IPS-15b (cell line): Measurements from ENCODE around the gene MUC5B.
"Not testable (repeated sequence)": the region's sequence is repeated elsewhere in the genome, so short reads cannot be mapped to it uniquely, and the experiment has no call there.

Experiments
- H3K27me3 ChIP-seq: one replicate; pipeline ENCODE4 v1.6.1; 2013; ENCODE audit warnings: low read length; ENCODE audit not compliant: control insufficient read depth, insufficient read depth
- H3K36me3 ChIP-seq: one replicate; pipeline ENCODE4 v1.6.1; 2013; ENCODE audit warnings: low read length; ENCODE audit not compliant: control insufficient read depth, insufficient read depth
- H3K4me1 ChIP-seq: one replicate; pipeline ENCODE4 v1.6.1; 2013; ENCODE audit warnings: mild to moderate bottlenecking, low read length; ENCODE audit not compliant: control insufficient read depth, insufficient read depth
- H3K4me3 ChIP-seq: one replicate; pipeline ENCODE4 v1.5.1; 2013; ENCODE audit warnings: low read depth, low read length
- H3K9ac ChIP-seq: one replicate; pipeline ENCODE4 v1.6.1; 2013; ENCODE audit warnings: low read depth, mild to moderate bottlenecking, low read length
- H3K9me3 ChIP-seq: one replicate; pipeline ENCODE4 v1.6.1; 2013; ENCODE audit warnings: mild to moderate bottlenecking, low read length; ENCODE audit not compliant: control insufficient read depth, insufficient read depth

Gene MUC5B

DNA sequence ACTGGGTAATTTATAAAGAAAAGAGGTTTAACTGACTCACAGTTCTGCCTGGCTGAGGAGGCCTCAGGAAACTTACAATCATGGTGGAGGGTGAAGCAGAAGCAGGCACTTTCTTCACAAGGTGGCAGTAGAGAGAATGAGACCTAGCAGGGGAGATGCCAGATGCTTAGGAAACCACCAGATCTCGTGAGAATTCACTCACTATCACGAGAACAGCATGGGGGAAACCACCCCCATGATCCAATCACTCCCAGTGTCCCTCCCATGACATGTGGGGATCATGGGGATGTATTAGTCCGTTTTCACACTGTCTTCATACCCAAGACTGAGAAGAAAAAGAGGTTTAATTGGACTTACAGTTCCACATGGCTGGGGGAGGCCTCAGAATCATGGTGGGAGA, 41.6 kb downstream of the MUC5B start:
- not testable (repeated sequence) for H3K4me3 ChIP-seq, H3K9ac ChIP-seq, H3K36me3 ChIP-seq, H3K4me1 ChIP-seq, H3K9me3 ChIP-seq, H3K27me3 ChIP-seq

DNA sequence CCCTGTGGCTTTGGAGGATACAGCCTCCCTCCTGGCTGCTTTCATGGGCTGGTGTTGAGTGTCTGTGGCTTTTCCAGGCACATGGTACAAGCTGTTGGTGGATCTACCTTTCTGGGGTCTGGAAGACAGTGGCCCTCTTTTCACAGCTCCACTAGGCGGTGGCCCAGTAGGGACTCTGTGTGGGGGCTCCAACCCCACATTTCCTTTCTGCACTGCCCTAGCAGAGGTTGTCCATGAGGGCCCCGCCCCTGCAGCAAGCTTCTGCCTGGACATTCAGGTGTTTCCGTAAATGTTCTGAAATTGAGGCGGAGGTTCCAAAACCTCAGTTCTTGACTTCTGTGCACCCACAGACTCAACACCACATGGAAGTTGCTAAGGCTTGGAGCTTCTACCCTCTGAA, 42.6 kb downstream of the MUC5B start:
- not testable (repeated sequence) for H3K4me3 ChIP-seq, H3K4me1 ChIP-seq, H3K36me3 ChIP-seq, H3K9ac ChIP-seq, H3K27me3 ChIP-seq, H3K9me3 ChIP-seq

GRCh38 chr11:1266976-1267375, 44.1 kb downstream of the MUC5B start:
- not testable (repeated sequence) for H3K27me3 ChIP-seq, H3K4me1 ChIP-seq, H3K4me3 ChIP-seq, H3K9me3 ChIP-seq, H3K9ac ChIP-seq, H3K36me3 ChIP-seq

GRCh38 chr11:1267441-1268100, 44.7 kb downstream of the MUC5B start:
- H3K9ac ChIP-seq: no peak overlapping the region
- H3K36me3 ChIP-seq: no peaks in the 10 kb centered on the region
- no peaks in the 10 kb centered on the region for H3K4me1 ChIP-seq
- peaks cover 3% of the 10 kb centered on the region for H3K9me3 ChIP-seq
- H3K4me3 ChIP-seq: no peak overlapping the region
- H3K27me3 ChIP-seq: no peaks in the 10 kb centered on the region

GRCh38 chr11:1269957-1270356, 47.1 kb downstream of the MUC5B start:
- Histone ChIP-seq H3K9ac (no peak overlapping the region), H3K4me1 (no peaks in the 10 kb centered on the region), H3K9me3 (peaks cover 3% of the 10 kb centered on the region), H3K4me3 (no peak overlapping the region), H3K27me3 (no peaks in the 10 kb centered on the region), H3K36me3 (no peaks in the 10 kb centered on the region)

DNA sequence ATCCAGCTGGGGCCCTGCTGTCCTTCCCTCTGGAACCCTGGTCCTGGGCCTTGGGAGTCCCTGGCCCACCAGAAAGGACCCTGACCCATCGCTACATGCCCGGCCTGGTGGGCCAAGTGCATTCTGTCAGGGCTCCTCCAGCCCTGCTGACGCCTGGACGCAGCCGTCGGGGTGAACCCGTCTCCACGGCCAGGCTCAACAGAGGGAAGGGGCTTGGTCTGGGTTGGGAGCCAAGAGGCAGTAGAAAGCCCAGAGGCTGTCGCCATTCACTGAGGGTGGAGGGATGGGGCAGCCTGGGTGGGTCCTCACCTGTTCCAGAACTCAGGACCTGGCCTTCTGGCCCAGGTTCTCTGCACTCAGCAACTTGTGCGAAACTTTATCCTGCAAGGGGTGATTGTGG, 47.6 kb downstream of the MUC5B start:
- Histone ChIP-seq H3K9me3 (peaks cover 3% of the 10 kb centered on the region), H3K4me3 (no peak overlapping the region), H3K36me3 (no peaks in the 10 kb centered on the region), H3K4me1 (no peaks in the 10 kb centered on the region), H3K27me3 (no peaks in the 10 kb centered on the region), H3K9ac (no peak overlapping the region)

- H3K4me1 ChIP-seq: no peaks in the 10 kb centered on the region
- H3K9ac ChIP-seq: no peak overlapping the region
These were observed 48.1 kb downstream of the MUC5B start for GRCh38 chr11:1271002-1271401.

GRCh38 chr11:1271406-1271805, 48.5 kb downstream of the MUC5B start:
- no peak overlapping the region for H3K9ac ChIP-seq

More at GRCh38 chr11:1271002-1271401, 48.1 kb downstream of the MUC5B start:
- H3K9me3 ChIP-seq: no peaks in the 10 kb centered on the region
- H3K4me3 ChIP-seq: no peak overlapping the region
- no peaks in the 10 kb centered on the region for H3K27me3 ChIP-seq
- H3K36me3 ChIP-seq: peaks cover 4% of the 10 kb centered on the region

DNA sequence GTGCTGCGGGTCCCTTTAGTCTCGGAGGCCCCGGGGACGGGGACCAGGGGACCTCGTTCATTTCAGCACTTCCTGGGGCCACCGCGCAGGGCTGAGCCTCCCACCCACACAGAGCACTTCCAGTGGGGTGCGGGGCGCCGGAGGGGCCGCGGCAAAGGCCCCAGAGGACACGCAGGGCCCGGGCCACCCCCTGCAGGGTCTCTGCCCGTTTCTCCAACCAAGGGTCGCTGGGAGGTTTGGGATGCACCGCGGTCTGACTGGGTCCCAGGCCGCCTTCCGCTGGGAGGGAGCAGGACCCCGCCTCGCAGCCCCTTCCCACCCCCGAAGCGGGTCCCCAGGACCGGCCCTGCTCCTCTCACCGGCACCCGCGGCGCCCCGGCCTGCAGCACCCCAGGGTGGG, 49.1 kb downstream of the MUC5B start:
- Histone ChIP-seq H3K27me3 (no peaks in the 10 kb centered on the region), H3K4me1 (no peaks in the 10 kb centered on the region), H3K9ac (no peak overlapping the region), H3K4me3 (no peak overlapping the region), H3K9me3 (no peaks in the 10 kb centered on the region), H3K36me3 (peaks cover 13% of the 10 kb centered on the region)

More at GRCh38 chr11:1271406-1271805, 48.5 kb downstream of the MUC5B start:
- no peak overlapping the region for H3K4me3 ChIP-seq
- H3K4me1 ChIP-seq: no peaks in the 10 kb centered on the region
- peaks cover 8% of the 10 kb centered on the region for H3K36me3 ChIP-seq
- no peaks in the 10 kb centered on the region for H3K27me3 ChIP-seq
- H3K9me3 ChIP-seq: no peaks in the 10 kb centered on the region

DNA sequence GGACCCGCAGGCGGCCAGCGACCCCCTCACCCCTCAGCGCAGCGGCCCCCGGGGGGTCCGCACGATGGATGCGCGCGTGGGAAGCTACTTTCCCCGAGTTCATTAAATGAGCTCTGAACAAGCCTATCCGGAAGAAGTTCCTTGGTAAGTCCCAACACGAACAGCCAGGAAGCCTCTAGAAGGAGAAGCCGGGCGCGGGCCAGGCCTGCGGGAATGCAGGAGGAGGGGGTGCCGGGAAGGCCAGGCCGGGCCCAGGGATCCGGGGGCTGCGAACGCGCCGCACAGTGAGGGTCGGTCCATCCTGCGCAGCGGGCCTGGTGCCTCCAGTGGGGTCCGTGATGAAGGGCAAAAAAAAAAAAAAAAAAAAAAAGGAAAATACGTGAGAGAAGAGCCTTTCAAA, 49.7 kb downstream of the MUC5B start:
- H3K36me3 ChIP-seq: peaks cover 13% of the 10 kb centered on the region
- no peaks in the 10 kb centered on the region for H3K4me1 ChIP-seq
- H3K4me3 ChIP-seq: no peak overlapping the region
- no peaks in the 10 kb centered on the region for H3K27me3 ChIP-seq
- H3K9ac ChIP-seq: no peak overlapping the region
- no peaks in the 10 kb centered on the region for H3K9me3 ChIP-seq

DNA sequence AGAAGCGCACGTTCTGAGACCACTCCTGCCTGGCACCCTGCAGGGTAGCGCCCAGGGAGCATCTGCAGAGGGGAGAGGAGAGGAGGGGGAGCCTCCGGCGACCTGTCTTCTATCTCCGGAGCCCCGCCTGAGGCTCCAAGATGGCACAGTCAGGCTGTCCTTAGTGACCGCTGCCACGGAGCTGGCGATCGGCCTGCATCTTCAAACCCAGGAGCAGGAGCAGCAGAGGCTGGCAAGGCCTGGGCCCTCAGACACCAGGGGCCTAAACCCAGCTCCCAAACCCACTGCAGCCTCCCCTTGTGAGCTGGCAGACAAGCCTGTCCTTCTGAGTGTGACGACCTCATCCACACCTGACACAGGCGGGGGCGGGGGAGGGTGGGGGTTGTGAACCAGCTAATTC, 51.6 kb downstream of the MUC5B start:
- peaks cover 20% of the 10 kb centered on the region for H3K36me3 ChIP-seq
- H3K27me3 ChIP-seq: no peaks in the 10 kb centered on the region
- no peak overlapping the region for H3K4me3 ChIP-seq
- H3K4me1 ChIP-seq: no peaks in the 10 kb centered on the region
- H3K9ac ChIP-seq: no peak overlapping the region
- H3K9me3 ChIP-seq: no peaks in the 10 kb centered on the region

- Histone ChIP-seq H3K4me3 (no peak overlapping the region), H3K9ac (no peak overlapping the region), H3K27me3 (no peaks in the 10 kb centered on the region), H3K9me3 (no peaks in the 10 kb centered on the region), H3K4me1 (no peaks in the 10 kb centered on the region), H3K36me3 (peaks cover 21% of the 10 kb centered on the region)
These were observed 52.2 kb downstream of the MUC5B start for GRCh38 chr11:1275021-1275420.
